ENCODE measurements around the gene ACAP2. TPM values are rescaled to one million over a fixed set of nuclear protein-coding genes. Genes with fewer than 3 reads are reported as not detected.

Gene ACAP2
- total and polyA plus RNA-seq, 2 donors from 2014 or later: 4.6 to 50.1 TPM

- Histone ChIP-seq H3K9me3 (ENCODE audit: control insufficient read depth in 2 of 3, insufficient read depth in 1 of 3, low read length in 3 of 3) (no peaks in the 10 kb centered on the region), H3K4me1 (ENCODE audit: control insufficient read depth in 2 of 3, insufficient read depth in 2 of 3, low read depth in 1 of 3, low read length in 3 of 3) (no peaks in the 10 kb centered on the region), H3K9ac (ENCODE audit: low read length in 3 of 3) (no peak overlapping the region), H3K36me3 (ENCODE audit: control insufficient read depth in 2 of 3, insufficient read depth in 3 of 3, low read length in 3 of 3) (no peaks in the 10 kb centered on the region), H3K27me3 (ENCODE audit: control insufficient read depth, insufficient read depth, low read length) (no peaks in the 10 kb centered on the region), H3K4me3 (ENCODE audit: low read length in 3 of 3) (no peak overlapping the region), H3K27ac (ENCODE audit: low read depth in 2 of 2, low read length in 2 of 2) (no peak overlapping the region)
- TF ChIP-seq CTCF (IDR thresholded peaks at IDR 0.05; ENCODE audit: borderline replicate concordance, extremely low read depth, insufficient read depth): no peak
- no peak for FAIRE-seq
- intact Hi-C loops (cut with DNase I): loop anchor here (10.0 kb wide), 1 partner anchor 125 kb away; no protein-coding TSS in a partner anchor
- no peak for DNase-seq
Measured at GRCh38 chr3:195249858-195250464, 192.9 kb downstream of the ACAP2 start.

GRCh38 chr3:195249057-195249770 lies 193.6 kb downstream of the ACAP2 start:
- Histone ChIP-seq H3K4me3 (ENCODE audit: low read length in 3 of 3) (no peak overlapping the region), H3K9me3 (ENCODE audit: control insufficient read depth in 2 of 3, insufficient read depth in 1 of 3, low read length in 3 of 3) (no peaks in the 10 kb centered on the region), H3K9ac (ENCODE audit: low read length in 3 of 3) (no peak overlapping the region), H3K27ac (ENCODE audit: low read depth in 2 of 2, low read length in 2 of 2) (no peak overlapping the region), H3K4me1 (ENCODE audit: control insufficient read depth in 2 of 3, insufficient read depth in 2 of 3, low read depth in 1 of 3, low read length in 3 of 3) (no peaks in the 10 kb centered on the region), H3K27me3 (ENCODE audit: control insufficient read depth, insufficient read depth, low read length) (no peaks in the 10 kb centered on the region), H3K36me3 (ENCODE audit: control insufficient read depth in 2 of 3, insufficient read depth in 3 of 3, low read length in 3 of 3) (no peaks in the 10 kb centered on the region)
- DNase-seq: peak in 1 of 5 donors; percentile 21
- TF ChIP-seq CTCF (IDR thresholded peaks at IDR 0.05; ENCODE audit: borderline replicate concordance, extremely low read depth, insufficient read depth): no peak
- FAIRE-seq: no peak
- intact Hi-C loops (cut with DNase I): loop anchor here (10.0 kb wide), 1 partner anchor 124 kb away; no protein-coding TSS in a partner anchor

GRCh38 chr3:195248281-195248680 lies 194.5 kb downstream of the ACAP2 start:
- Histone ChIP-seq H3K27me3 (ENCODE audit: control insufficient read depth, insufficient read depth, low read length) (no peaks in the 10 kb centered on the region), H3K27ac (ENCODE audit: low read depth in 2 of 2, low read length in 2 of 2) (no peak overlapping the region), H3K4me1 (ENCODE audit: control insufficient read depth in 2 of 3, insufficient read depth in 2 of 3, low read depth in 1 of 3, low read length in 3 of 3) (no peaks in the 10 kb centered on the region), H3K9me3 (ENCODE audit: control insufficient read depth in 2 of 3, insufficient read depth in 1 of 3, low read length in 3 of 3) (no peaks in the 10 kb centered on the region), H3K36me3 (ENCODE audit: control insufficient read depth in 2 of 3, insufficient read depth in 3 of 3, low read length in 3 of 3) (no peaks in the 10 kb centered on the region), H3K4me3 (ENCODE audit: low read length in 3 of 3) (no peak overlapping the region), H3K9ac (ENCODE audit: low read length in 3 of 3) (no peak overlapping the region)
- DNase-seq: no peak
- no peak for TF ChIP-seq CTCF (IDR thresholded peaks at IDR 0.05; ENCODE audit: borderline replicate concordance, extremely low read depth, insufficient read depth)
- intact Hi-C loops (cut with DNase I): loop anchor here (10.0 kb wide), 1 partner anchor 123 kb away; no protein-coding TSS in a partner anchor
- FAIRE-seq: no peak
